NCI-H345 treated with DMSO at 0.1 percent for 48 hours (cell line): ENCODE data around the gene ATP6V0B.

ENCODE experiments used
- DNase-seq: peaks from one replicate; lab custom pipeline; 2025; ENCODE audit not compliant: unreplicated experiment; lab: John Stamatoyannopoulos, UW

ATP6V0B gene

DNA sequence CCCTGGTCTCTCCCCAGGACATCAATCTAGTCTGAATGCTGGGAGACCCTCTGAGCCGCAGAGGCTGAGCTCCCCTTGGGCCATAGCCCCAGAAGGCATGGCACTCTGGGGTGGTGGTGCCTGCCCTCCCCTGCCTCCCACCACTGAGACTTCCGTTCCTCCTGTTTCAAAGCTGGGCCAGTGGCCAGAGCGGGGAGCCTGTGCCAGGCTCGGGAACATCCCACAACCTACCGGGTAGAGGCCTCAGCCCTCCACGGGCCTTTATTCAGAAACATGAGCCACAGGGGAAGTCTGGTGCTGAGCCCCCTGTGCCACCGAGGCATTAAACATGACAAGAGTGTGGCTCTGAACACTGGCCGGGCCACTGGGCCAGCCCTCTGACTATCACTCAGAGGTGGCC lies 24.7 kb downstream of the ATP6V0B start:
- DNase-seq: no peak

DNA sequence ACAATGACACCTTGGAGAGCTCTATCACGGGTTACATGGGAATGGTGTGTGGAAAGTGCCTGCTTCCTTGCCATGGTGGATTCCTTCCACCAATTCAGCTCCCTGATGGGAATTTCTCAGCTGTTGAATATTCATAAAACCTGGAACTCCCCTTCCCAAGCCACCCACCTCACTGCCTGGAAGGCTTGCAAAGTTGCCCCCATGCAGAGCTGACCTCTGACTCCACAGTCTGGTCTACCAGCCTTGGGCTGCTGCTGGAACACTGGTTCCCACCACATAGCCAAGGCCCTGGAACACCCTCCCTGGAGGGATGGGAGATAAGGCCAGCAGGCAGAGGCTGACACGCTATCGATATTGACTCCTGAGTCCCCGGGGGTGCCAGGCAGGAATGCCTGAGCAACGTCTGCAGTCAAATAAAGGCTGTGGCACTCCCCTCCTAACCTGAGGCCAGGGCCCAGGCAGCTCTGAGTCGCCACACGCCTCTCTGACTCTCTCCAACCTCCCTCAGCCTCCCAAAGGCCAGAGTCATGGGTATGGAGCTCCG lies 25.4 kb downstream of the ATP6V0B start:
- no peak for DNase-seq

DNA sequence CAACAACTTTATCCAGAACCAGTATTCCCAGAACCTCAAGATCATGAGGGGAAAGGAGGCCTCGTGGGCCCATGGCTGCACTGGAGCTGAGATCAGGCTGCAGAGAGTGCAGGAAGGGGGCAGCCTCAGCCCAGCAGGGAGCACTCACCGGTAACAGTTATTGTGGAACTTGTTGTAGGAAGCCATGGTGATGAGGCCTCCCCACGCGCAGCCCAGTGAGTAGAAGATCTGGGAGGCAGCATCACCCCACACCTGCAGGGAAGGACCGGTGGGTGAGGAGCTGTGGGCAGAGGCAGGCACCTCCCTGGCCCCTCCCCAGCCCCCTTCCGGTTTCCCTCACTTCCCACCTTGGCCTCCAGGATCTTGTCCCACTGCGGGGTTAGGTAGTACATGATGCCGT lies 27.4 kb downstream of the ATP6V0B start:
- no peak for DNase-seq

DNA sequence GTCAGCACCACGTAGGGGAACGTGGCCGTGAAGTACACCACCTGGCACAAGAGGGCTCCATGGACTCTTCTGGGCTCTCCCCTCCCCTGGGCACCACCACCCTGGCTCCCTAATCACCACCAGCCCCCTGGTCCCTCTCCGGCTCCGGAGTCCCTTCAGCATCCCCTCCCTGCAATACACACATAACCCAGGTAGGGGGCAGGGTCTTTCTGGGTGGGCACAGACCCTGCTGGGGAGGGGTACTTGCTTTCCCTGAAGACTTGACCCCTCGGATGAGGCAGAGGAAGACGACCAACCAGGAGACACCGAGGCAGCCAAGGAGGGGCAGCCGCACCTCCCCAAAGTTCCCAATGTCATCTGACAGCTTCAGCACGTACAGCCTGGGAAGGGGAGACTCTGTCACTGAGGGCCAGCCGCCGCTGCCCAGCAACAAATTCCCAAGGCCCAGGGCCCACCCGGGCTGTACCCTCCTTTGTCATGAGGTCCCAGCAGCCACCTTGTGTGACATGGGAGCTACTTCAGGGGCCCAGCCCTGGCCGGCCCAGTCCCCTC lies 27.9 kb downstream of the ATP6V0B start:
- DNase-seq: no peak

DNA sequence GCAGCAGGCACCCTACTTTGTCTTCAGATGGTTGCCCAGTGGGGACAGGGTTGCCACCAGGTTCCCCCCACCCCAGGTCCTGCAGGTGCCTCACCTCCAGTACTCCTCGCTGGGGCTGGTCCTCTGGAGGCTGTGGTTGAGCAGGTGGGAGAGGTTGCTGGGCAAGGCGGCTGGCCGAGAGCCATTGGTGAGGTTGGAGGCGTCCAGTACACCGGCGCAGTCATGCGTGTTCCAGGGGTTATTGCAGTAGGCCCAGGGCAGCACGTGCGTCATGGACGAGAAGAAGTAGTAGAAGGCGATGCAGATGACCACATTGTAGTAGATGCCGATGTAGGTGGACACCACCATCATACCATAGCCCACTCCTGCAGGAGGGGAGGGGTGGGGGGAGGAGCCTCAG lies 33.5 kb downstream of the ATP6V0B start:
- DNase-seq: no peak

DNA sequence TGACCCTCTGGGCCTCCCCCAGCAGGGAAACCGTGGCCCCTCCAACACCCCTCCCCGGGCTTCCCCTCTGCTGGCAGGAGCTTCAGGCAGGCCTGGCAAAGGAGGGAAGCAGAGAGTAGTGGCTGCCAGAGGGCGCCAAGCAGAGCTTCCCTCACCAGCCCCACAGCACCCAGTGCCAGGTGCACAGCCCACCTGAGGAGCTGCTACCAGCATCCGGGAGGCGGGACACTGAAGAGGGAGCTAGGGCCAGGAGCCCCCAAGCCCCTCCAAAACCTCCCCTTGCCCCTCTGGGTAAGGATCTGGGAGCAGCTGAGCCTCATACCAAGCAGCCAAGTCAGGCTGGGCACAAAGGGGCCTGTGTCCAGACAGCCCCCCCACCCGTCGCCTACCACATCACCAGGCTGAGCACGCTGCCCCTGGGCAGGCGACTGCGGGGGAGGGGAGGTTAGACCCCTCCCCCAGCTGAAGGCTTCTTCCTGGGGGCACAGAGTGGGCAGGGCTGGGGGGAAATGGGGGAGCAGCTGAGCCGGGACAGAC lies 36.2 kb downstream of the ATP6V0B start:
- no peak for DNase-seq

DNA sequence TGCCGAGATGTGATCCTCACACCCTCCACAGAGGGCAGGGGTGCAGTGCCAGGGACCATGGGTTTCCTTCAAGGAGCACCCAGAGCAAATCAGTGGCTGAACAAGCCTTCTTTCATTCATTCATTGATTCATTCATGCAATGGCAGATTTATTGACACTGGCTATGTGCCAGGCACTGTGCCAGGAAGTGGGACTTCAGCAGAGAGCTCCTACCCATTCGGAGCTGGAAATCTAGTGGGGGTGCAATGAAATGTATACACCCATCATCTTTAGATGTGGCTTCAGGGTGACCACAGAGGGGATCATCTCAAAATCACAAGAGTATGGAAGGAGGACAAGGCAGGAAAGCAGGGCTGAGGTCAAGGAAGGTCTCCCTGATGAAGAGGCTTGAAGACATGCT lies 37.6 kb downstream of the ATP6V0B start:
- no peak for DNase-seq

DNA sequence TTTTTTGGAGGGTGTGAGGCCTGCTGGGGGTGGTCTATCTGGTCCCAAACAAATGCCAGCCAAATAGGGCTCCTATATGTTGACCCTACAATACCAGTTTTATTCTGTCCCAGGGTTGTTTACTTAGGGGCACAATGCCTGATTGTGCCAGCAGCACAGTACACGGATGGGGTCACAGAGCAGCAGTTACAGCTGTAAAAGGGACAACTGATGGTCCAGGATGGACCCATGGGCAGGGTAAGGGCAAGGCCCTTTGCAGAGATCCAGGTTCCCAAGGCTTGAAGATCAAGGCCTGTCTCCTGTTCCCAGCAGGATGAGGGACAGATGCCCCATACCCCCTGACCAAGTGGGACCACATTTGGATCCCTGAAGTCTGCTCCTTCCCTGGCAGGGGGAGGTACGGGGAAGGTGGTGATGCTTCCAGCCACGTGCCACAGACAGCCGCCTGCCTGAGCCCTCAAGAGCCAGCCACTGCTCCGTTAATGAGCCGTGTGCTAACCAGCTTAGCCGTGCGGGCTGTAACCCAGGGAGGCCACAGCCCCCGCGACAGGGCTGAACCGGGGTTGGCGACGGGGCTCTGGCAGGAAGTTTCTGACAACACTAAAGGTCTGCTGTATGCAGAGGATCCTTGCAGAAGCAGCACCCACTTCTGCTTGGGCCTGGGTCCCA lies 38.3 kb downstream of the ATP6V0B start:
- DNase-seq: no peak

DNA sequence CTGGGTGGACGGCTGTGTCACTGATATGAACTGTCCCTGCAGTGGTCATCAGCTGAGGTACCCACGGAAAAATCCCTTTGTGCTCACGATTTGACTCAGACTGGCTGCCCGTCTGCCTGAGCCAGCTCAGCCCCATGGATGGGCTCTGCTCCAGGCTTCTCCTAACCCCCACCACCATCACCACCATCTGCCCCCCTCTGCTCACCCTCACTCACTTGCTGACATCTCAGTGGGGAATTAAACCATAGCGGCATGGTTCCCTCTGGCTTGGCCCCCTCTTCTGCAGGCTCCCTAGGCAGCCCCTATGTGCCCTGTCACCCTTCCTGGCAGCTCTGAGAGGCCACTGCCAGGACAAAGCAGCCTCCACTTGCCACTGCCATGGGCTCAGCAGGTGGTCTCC lies 39.2 kb downstream of the ATP6V0B start:
- no peak for DNase-seq

DNA sequence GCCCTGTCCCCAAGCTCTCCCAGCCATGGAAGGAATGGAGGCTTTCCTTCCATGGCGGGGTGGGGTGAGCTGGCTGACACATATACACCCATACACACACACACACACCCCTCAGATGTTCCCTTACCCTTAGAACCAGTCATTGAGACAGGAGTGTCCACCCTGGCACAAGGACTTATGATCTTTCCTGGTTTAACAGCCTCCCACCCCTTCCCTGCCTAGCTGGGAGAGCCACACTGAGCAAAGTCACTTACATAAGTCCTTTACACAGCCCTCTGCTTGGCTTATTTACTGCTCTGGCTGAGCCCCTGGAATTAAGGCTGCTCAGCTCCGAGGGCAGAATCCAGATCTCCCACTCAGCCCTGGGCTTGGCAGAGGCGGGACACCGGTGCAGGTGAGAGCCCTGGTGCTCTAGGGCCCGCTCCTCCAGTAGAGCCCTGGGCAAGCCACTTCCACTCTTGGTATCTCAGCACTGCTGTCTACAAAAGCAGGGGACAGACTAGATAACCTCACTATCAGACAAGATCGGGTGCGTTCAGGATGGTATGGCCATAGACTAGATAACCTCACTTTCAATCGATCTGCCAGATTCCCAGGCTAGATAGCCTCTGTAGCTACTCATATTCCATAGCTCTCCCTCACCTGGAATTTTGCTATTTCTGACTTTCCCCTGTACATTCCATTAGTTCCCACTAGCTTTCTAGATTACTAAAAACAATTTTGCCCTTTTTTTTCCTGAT lies 39.8 kb downstream of the ATP6V0B start:
- DNase-seq: no peak

DNA sequence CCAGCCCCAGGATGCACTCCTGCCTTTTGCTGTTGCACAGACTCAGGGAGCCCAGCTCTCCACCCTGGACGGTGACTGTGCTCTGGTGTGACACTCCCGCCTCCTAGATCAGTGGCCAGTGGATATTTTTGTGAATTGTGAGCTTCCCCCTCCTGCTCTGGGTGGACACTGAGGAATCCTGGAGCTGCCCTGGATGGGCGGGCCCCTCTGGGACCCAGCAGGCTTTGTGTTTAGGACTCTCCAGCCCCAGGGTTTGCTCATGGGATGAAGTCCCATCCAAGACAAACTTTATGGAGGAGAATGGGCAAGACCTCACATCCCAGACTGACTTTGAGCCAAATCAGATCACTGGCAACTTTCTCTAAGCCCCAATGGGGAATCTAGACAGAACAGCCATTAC lies 40.4 kb downstream of the ATP6V0B start:
- no peak for DNase-seq

DNA sequence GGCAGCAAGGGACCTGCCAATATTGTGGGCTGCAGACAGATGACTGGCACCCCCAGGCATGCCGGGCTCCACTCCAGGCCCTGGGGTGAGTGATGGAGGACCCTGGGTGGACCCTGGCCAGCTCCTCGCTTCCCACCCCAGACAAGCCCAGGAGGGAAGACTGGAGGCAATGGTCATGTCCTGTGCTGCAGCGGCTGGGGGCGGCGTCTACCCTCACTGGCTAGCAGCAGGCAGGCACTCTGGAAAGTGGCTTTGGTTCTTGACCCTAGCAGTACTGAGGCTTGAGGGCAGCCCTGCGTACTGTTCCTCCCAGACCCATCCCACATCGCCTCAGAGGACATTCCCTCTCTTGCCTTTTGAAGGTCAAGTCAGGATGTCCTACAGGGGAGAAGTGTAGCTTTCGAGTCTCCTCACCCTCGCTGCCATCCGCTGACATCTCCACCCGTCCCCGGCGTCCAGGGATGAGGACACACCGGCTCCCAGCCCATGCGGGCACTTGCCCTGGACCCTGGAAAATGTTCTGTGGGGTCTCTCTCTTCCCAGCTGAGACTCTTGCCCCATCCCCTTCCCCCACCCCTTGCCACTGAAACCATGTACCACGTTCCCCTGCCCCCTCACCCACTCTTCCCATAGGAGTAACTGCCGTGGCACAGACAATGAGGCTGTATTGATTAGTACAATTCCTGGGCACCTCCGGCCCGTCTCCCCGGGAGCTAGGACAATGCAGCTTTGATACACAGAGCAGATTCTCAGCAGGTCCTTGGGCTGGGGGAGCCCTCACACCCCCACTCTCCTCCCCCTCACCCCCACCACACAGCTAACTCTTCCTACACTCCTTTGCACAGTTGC lies 41.5 kb downstream of the ATP6V0B start:
- no peak for DNase-seq

DNA sequence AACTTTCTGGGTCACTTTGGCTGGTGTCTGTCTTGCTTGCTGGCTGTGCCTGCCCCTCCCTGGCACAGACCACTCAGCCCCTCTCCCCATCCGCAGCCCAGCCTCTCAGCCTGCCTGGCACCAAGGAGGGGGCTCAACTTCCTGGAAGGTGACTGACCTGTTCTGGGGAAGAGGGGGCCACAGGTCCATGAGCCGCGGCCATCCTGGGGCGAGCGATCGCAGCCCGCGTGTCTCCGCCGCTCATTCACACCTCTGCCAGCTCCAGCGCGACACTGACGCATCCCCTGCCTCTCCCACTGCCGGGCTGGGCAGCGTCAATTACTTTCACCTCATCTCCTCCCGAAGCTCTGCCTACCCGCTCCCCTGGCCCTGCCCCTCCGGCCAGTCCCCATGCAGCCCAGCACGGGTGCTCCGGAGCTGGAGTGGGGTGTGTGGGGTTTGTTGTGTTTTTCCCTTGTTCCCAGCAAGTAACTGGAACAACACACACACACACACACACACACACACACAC lies 42.2 kb downstream of the ATP6V0B start:
- no peak for DNase-seq

DNA sequence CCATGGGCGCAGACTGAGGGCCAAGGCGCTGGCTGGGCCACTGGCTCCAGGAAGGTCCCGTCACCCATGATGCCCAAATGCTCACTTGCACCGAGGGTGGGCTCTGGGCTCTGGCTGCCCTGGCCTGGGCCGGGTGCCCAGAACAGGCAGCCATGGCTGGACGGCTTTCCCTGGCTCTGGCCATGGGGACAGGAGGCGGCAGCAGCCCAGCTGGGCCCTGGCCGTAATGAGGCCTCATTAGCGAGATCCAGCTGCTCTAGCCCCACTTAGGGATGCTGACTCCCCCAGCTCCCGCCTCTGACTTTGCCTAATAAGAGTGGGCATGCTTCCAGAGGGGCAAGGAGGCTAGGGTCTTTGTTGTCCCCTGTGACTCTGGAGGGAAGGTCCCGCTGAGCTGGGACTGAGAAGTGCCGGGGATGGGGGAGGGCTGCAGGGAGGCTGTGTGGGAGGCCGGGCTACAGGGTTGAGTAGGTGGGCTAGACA lies 44.7 kb downstream of the ATP6V0B start:
- DNase-seq: no peak

DNA sequence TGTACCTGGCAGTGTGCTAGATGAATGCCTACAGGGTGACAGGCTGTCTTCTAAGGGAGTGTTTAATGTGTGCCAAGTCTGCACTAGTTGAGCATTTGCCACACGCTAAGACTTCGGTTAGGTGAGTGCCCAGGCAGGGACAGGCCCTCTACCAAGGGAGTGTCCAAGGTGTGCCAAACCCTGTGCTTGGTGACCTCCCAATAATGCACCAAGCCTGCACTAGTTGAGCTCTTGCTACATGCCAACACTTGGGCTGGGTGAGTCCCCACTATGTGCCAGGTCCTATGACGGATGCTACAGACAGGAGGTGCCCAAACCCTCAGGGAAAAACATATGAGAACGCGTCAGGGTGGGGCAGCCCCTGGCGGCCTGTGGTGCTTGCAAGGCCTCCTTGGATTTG lies 45.7 kb downstream of the ATP6V0B start:
- no peak for DNase-seq

DNA sequence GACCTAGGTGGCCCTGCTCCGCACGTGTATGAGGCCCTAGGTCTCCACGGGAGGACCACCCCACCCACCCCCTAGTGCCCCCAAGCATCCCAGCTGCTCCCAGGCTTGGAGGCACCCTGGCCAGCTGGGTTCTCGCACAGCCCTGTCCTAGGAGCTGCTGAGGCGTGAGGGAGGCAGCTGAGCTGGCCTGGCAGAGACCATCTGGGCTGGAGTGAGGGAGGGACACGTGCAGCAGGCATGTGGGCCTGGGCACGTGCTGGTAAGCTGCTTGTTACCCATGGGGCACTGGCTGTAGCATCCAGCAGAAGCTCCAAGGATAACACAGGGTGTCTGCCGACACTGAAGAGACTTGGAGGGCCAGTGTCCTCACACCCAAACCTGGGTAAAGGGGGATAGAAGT lies 46.4 kb downstream of the ATP6V0B start:
- DNase-seq: no peak

DNA sequence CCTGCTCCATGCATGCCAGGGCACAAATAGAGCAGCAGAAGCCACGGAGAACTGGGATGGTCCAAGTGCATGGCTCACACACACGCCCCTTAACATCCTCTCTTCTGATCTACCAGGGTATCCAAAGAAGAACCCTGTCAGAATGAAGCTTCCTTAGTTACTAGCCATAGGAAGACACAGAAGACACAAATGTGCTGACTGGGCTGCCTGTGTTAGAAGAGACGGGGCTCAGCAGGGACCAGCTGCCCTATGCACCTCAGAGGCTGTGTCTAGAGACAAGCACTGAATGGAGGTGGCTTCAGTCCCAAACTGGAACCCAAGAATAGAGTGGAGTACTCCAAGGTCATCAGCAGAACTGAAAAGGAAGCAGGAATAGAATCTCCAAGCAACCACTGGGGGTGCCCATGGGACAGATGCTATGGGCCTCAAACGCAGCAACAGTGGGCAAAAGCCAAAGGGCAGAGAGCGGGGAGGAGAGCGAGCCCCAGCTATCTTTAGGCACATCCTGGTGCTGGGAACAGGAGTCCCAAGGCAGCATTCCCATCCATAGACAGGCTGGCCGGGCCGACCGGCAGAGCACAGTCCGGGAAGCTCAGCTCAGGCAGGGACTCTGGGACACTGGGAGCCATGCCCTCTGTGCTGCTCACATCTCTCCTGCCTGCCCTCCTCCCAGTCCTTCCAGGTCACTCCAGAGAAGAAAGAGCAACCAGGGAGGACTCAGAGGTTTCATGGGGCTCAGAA lies 47.0 kb downstream of the ATP6V0B start:
- DNase-seq: no peak

DNA sequence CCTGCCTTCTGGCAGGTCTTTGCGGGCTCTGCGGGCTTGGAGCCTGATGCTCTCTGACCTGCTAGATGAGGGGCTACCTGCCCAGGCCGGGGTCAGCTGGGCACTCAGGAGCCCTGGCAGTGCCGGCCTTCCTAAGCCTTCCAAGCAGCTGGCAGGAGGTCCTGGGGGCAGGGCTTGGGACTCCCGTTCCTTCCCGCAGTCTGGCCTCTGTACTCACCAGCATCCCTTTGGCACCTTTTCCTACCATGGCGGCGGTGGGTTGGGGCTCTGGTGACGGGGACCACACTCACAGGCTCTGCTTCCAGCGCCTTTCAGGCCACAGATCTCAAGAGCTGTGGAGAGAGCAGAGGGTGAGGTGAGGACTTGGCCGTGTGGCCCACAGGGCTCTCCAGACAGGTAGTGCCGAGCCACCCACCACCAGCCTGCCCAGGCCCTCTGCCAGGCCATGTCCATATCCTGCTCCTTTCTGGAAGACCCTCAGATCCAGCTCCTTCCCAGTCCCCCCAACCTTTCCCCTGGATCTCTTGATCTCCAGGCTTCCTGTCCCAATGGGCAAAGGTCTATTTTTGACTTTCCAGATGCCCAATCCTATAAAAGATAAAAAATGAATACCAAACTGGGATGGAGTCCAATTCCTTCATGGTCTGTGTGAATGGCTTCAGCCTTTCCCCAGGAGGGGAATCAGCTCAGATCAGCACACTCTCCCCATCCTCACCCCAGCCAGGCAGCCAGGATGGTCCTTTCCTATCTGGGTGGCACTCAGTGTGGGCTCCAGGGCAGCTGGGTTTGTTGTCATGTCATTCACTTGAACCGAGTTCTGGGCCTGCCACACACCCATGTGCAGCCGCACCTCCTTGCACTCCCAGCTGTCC lies 49.5 kb downstream of the ATP6V0B start:
- no peak for DNase-seq

DNA sequence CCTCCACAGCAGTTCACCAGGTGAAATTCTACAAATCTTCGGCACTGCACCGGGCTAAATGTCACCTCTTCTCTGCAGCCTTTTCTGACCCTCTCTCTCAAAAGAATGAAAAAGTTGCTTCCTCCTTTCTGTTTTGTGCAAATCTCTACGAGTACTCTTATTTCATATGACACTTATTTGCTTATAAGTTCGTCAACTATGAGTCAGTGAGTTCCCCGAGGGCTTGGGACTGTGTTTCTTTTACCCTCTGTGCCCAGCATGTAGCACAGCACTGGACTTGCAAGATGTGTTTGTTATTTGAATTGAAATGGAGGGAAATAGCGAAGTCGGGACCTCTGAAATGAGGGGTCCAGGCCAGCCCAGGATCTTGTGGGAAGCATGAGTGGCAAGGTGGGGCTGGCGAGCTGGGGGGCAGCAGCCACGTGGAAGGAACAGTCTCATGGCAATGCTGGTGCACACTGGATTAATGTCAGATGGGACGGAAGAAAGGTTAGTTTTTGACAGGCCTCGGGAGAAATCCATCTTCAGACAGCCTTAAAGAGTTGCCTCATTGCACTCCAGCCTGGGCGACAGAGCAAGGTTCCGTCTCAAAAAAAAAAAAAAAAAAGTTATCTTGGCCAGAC lies 50.3 kb downstream of the ATP6V0B start:
- no peak for DNase-seq
